ENCODE results near the gene NUDT16L1.

NUDT16L1 gene

DNA sequence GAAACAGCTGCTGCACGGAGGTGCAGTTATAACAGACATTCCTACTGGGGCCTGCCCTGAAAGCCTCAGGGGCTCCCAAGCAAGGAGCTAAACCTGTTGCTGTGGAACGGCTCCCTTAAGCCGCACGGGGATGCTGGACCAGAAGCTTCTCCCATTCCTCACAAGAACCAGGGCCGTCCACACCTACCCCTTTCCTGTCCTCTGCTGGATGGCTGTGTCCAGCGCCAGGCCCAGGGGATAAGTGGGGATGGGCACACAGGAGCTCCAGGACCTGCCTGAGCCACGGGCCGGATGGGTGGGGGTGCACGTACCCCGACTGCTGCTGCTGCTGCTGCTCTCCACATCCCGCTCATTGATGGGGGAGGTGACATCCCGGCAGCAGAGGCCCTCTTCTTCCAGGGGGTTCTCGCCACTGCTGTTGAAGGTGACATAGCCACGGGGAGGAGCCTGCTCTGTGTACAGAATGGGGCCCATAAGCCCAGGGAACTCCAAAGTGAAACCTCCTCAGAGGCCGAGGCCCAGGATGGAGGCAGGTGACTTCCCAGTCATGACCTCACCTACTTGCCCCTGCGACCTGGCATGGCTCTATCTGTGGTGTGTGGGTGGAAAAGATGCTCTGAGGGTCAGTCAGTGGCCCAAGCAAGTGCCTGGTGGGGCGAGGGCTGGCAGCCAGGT is 8.6 kb downstream of the NUDT16L1 start:
- TF ChIP-seq, protein P1, sequence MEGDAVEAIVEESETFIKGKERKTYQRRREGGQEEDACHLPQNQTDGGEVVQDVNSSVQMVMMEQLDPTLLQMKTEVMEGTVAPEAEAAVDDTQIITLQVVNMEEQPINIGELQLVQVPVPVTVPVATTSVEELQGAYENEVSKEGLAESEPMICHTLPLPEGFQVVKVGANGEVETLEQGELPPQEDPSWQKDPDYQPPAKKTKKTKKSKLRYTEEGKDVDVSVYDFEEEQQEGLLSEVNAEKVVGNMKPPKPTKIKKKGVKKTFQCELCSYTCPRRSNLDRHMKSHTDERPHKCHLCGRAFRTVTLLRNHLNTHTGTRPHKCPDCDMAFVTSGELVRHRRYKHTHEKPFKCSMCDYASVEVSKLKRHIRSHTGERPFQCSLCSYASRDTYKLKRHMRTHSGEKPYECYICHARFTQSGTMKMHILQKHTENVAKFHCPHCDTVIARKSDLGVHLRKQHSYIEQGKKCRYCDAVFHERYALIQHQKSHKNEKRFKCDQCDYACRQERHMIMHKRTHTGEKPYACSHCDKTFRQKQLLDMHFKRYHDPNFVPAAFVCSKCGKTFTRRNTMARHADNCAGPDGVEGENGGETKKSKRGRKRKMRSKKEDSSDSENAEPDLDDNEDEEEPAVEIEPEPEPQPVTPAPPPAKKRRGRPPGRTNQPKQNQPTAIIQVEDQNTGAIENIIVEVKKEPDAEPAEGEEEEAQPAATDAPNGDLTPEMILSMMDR (IDR thresholded peaks at IDR 0.05; ENCODE audit: low read depth, low read length) = no peak
- H3K4me3 ChIP-seq (ENCODE audit: low read depth, low read length) = no peak overlapping the region

DNA sequence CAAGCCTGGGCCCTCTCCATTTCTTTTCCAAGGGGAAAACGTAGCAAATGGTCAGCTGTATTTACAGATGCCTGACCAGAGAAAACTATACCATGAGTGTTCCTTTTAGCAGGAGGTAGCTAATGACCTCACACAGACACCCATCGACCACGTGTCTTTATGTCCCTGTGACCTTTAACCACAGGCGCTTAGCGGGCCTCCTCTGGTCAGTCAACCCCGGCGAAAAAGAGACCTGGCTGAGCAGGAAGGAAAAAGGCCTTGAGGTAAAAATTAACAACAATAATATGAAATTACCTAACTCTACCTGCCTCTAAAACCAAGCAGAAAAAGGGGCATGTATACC is 9.1 kb downstream of the NUDT16L1 start:
- no peak overlapping the region for H3K4me3 ChIP-seq (ENCODE audit: low read depth, low read length)
- TF ChIP-seq, protein P1 (IDR thresholded peaks at IDR 0.05; ENCODE audit: low read depth, low read length) = no peak

DNA sequence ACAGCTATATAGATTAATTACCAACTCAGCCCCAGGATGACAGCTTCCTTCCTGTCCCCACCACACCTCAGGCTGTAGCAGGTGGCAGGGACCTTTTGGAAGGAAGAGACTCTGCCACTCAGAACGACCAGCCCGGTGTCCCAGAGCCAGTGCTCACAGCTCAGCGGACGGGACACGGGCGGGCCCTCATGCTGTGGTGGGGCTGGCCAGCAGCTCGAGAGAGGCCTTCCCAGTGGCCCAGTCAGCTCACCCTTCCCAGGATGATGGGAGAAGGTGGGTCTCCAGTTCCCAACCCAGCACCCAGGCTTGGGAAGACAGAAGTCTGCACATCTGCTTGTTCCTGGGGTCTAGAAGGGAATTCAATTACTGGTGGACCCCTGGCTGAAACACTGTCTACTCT is 10.5 kb downstream of the NUDT16L1 start:
- TF ChIP-seq, protein P1 (IDR thresholded peaks at IDR 0.05; ENCODE audit: low read depth, low read length) = no peak
- H3K4me3 ChIP-seq (ENCODE audit: low read depth, low read length) = no peak overlapping the region

DNA sequence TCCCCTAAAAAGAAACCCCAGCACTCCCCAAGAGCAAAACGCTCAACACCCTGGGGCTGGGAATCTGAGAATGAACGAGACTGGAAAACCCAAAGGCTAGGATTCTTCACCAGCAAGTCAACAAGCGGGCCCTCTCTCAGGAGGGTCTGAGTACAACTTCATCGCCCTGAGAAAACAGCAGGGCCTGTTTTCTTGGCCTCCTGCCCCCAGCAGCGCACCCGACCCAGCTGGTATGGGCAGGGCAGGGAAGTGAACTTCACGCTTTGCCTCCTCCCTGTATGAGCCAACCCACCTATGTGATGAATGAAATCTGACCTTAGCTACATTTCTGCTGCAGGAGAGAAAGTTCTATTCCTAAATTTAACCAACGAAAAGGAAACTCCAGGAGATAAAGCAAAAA is 11.1 kb downstream of the NUDT16L1 start:
- TF ChIP-seq, protein P1 (IDR thresholded peaks at IDR 0.05; ENCODE audit: low read depth, low read length) = no peak
- H3K4me3 ChIP-seq (ENCODE audit: low read depth, low read length) = no peak overlapping the region

DNA sequence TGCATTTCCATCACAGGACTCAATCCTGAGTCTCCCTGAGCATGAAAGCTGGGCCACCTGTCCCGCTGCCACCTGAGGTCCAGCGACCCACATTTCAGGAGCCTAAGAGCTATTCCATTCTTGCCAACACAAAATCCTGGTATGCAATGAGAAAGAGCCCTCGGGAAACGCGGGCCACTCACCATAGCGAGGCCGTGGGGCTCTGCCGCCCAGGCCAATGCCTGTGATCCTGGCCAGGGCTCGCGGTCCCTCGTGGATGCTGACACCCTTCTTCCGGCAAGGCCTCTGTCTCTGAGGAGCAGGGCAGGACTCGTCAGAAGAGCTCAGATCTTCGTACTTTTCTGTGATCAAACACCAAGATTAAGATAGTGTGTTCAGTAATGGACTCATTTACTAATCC is 11.6 kb downstream of the NUDT16L1 start:
- TF ChIP-seq, protein P1 (IDR thresholded peaks at IDR 0.05; ENCODE audit: low read depth, low read length) = no peak

DNA sequence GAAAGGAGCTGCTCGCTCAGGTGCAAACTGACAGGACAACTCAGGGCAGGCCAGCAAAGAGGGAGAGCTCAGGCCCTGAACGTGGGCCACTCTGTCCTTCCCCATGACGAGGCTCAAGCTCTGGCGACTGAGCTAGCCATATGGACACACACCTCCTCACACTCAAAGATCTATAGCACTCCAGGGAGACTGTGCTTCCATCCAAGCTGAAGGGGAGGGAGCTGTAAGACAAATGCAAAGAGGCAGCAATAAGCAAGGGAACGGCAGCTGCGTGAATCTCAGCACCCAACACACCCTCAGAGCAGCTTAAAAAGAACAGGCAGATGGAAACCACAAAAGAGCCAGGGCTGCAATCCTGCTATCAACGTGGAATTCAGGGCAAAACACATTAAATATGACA is 13.5 kb downstream of the NUDT16L1 start:
- TF ChIP-seq, protein P1 (IDR thresholded peaks at IDR 0.05; ENCODE audit: low read depth, low read length) = no peak
- H3K4me3 ChIP-seq (ENCODE audit: low read depth, low read length) = no peak overlapping the region

More for the DNA sequence above, 11.6 kb downstream of the NUDT16L1 start:
- no peak overlapping the region for H3K4me3 ChIP-seq (ENCODE audit: low read depth, low read length)

DNA sequence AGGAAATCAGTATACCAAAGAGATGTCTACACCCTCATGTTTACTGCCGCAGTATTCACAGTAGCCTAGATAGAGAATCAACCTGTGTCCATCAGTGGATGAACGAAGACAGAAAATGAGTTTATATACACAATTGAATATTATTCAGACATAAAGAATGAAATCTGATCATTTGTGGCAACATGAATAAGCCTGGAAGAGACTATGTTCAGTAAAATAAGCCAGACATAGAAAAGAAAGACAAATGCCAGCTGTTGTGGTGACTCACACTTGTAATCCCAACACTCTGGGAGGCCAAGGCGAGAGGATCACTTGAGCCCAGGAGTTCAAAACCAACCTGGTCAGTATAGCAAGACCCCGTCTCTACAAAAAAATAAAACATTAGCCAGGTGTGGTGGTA is 16.1 kb downstream of the NUDT16L1 start:
- TF ChIP-seq, protein P1 (IDR thresholded peaks at IDR 0.05; ENCODE audit: low read depth, low read length) = no peak
- no peak overlapping the region for H3K4me3 ChIP-seq (ENCODE audit: low read depth, low read length)
